IMR-90 (cell line): ENCODE data around the gene CDC34. TPM values are rescaled to one million over a fixed set of nuclear protein-coding genes. Genes with fewer than 3 reads are reported as not detected.

Experiments used
- ATAC-seq: fragments of 200-7000 bp; cut with Tn5 transposase; 2 replicates; pipeline ENCODE4 v1.9.1; 2020; ENCODE audit warnings: low read depth, mild to moderate bottlenecking, moderate library complexity
- BruUV-seq: library from RNA; stranded (reverse); fragments of 400-500 nt; replicated peaks from 2 replicates; lab custom pipeline; 2021; lab: Mats Ljungman, UMichigan
- CTCF ChIA-PET: fragments of 300-600 bp; formaldehyde crosslinking; extraction: SDS; loops from one replicate; lab custom pipeline; 2021; ENCODE audit warnings: antibody characterized with exemption; lab: Yijun Ruan, JAX
- POLR2A ChIA-PET: fragments of 300-600 bp; sonication (Branson Sonifier 250); formaldehyde crosslinking; loops from one replicate; lab custom pipeline; 2022; ENCODE audit warnings: antibody characterized with exemption; ENCODE audit not compliant: unreplicated experiment; lab: Charles Lee
- DNase-seq: peaks from one replicate; pipeline ENCODE4 v3.0.0; 2013
- H2AFZ ChIP-seq: replicated peaks from 2 replicates; pipeline ENCODE3; 2013; ENCODE audit warnings: low read length, mild to moderate bottlenecking; ENCODE audit not compliant: poor library complexity
- H2AK5ac ChIP-seq: 2 replicates; pipeline ENCODE4 v1.6.1; 2013; ENCODE audit warnings: low read depth, low read length, inconsistent platforms
- H2AK9ac ChIP-seq: replicated peaks from 2 replicates; pipeline ENCODE3; 2013; ENCODE audit warnings: mild to moderate bottlenecking, low read depth, low read length, moderate library complexity; ENCODE audit not compliant: poor library complexity
- H2BK120ac ChIP-seq: 2 replicates; pipeline ENCODE4 v1.6.1; 2013; ENCODE audit warnings: low read depth, low read length, inconsistent platforms
- H2BK15ac ChIP-seq: 3 replicates; pipeline ENCODE4 v1.6.1; 2013; ENCODE audit warnings: low read depth, low read length, inconsistent platforms
- H2BK20ac ChIP-seq: 2 replicates; pipeline ENCODE4 v1.6.1; 2013; ENCODE audit warnings: low read depth, mild to moderate bottlenecking, inconsistent platforms, low read length, moderate library complexity
- H2BK5ac ChIP-seq: 2 replicates; pipeline ENCODE4 v1.6.1; 2013; ENCODE audit warnings: mild to moderate bottlenecking, low read depth, low read length, inconsistent platforms; ENCODE audit not compliant: poor library complexity, severe bottlenecking
- H3K14ac ChIP-seq: replicated peaks from 2 replicates; pipeline ENCODE4 v1.6.1; 2013; ENCODE audit warnings: low read depth, low read length, inconsistent platforms
- H3K18ac ChIP-seq: 2 replicates; pipeline ENCODE4 v1.6.1; 2013; ENCODE audit warnings: low read depth, low read length, control low read depth
- H3K23ac ChIP-seq: 2 replicates; pipeline ENCODE4 v1.6.1; 2013; ENCODE audit warnings: low read depth, low read length, inconsistent platforms
- H3K27ac ChIP-seq: 2 replicates; pipeline ENCODE4 v1.5.1; 2013; ENCODE audit warnings: mild to moderate bottlenecking, control low read depth, low read length; ENCODE audit not compliant: insufficient read depth
- H3K27me3 ChIP-seq: 2 replicates; pipeline ENCODE4 v1.6.1; 2013; ENCODE audit warnings: low read length; ENCODE audit not compliant: control insufficient read depth, insufficient read depth
- H3K36me3 ChIP-seq: 2 replicates; pipeline ENCODE4 v1.6.1; 2013; ENCODE audit warnings: low read length, mixed read lengths; ENCODE audit not compliant: control insufficient read depth, insufficient read depth
- H3K4ac ChIP-seq: 2 replicates; pipeline ENCODE4 v1.6.1; 2013; ENCODE audit warnings: low read depth, low read length, inconsistent platforms
- H3K4me1 ChIP-seq: 2 replicates; pipeline ENCODE4 v1.6.1; 2013; ENCODE audit warnings: low read length, mixed read lengths; ENCODE audit not compliant: control insufficient read depth, insufficient read depth
- H3K4me2 ChIP-seq: 2 replicates; pipeline ENCODE4 v1.6.1; 2013; ENCODE audit warnings: low read depth, mild to moderate bottlenecking, control low read depth, low read length, moderate library complexity
- H3K4me3 ChIP-seq: 2 replicates; pipeline ENCODE4 v1.5.1; 2013; ENCODE audit warnings: low read depth, mild to moderate bottlenecking, control low read depth, low read length, moderate library complexity; ENCODE audit not compliant: insufficient read depth
- H3K56ac ChIP-seq: 2 replicates; pipeline ENCODE4 v1.6.1; 2013; ENCODE audit warnings: low read length, inconsistent platforms; ENCODE audit not compliant: insufficient read depth; ENCODE audit errors: extremely low read depth
- H3K79me1 ChIP-seq, 2 experiments: 2 replicates each; pipeline ENCODE4 v1.6.1; 2013; ENCODE audit warnings: low read length in 2 of 2, inconsistent platforms in 1 of 2, low read depth in 1 of 2
- H3K9ac ChIP-seq: 2 replicates; pipeline ENCODE4 v1.6.1; 2013; ENCODE audit warnings: low read depth, low read length, control low read depth
- H3K9me1 ChIP-seq: 2 replicates; pipeline ENCODE4 v1.6.1; 2013; ENCODE audit warnings: low read length, inconsistent platforms; ENCODE audit not compliant: insufficient read depth
- H3K9me3 ChIP-seq: 2 replicates; pipeline ENCODE4 v1.6.1; 2013; ENCODE audit warnings: low read length; ENCODE audit not compliant: control insufficient read depth, insufficient read depth
- H4K20me1 ChIP-seq: 2 replicates; pipeline ENCODE4 v1.6.1; 2013; ENCODE audit warnings: low read length, inconsistent platforms; ENCODE audit not compliant: insufficient read depth
- H4K5ac ChIP-seq: 2 replicates; pipeline ENCODE4 v1.6.1; 2013; ENCODE audit warnings: mild to moderate bottlenecking, low read depth, low read length, control low read depth
- H4K8ac ChIP-seq, 2 experiments: 2 replicates each; pipeline ENCODE4 v1.6.1; 2013; ENCODE audit warnings: low read depth in 2 of 2, low read length in 2 of 2, control low read depth in 1 of 2, inconsistent platforms in 1 of 2
- H4K91ac ChIP-seq: 2 replicates; pipeline ENCODE4 v1.6.1; 2013; ENCODE audit warnings: low read depth, low read length, inconsistent platforms; ENCODE audit not compliant: insufficient read depth
- BHLHE40 ChIP-seq: fragments of 150-350 bp; IDR thresholded peaks from 2 replicates; pipeline ENCODE4 v1.6.1; 2016; ENCODE audit warnings: mild to moderate bottlenecking, low read depth, low read length
- ELK1 ChIP-seq: fragments of 150-350 bp; IDR thresholded peaks from 2 replicates; pipeline ENCODE4 v1.6.1; 2016; ENCODE audit warnings: low read depth, mild to moderate bottlenecking, low read length, moderate library complexity, borderline replicate concordance
- MAFK ChIP-seq: IDR thresholded peaks from 2 replicates; pipeline ENCODE4 v1.6.1; 2012; ENCODE audit warnings: low read depth, low read length, improper control_type of control experiment
- MAZ ChIP-seq: IDR thresholded peaks from 2 replicates; pipeline ENCODE4 v1.6.1; 2012; ENCODE audit warnings: low read depth, mild to moderate bottlenecking, low read length, improper control_type of control experiment, moderate library complexity, borderline replicate concordance
- MXI1 ChIP-seq: IDR thresholded peaks from 2 replicates; pipeline ENCODE4 v1.6.1; 2012; ENCODE audit warnings: low read depth, mild to moderate bottlenecking, low read length, moderate library complexity, borderline replicate concordance
- POLR2A ChIP-seq: IDR thresholded peaks from 2 replicates; pipeline ENCODE4 v1.6.1; 2012; ENCODE audit warnings: mild to moderate bottlenecking, low read depth, low read length
- RCOR1 ChIP-seq: IDR thresholded peaks from 2 replicates; pipeline ENCODE4 v1.6.1; 2012; ENCODE audit warnings: mild to moderate bottlenecking, low read length, improper control_type of control experiment; ENCODE audit not compliant: insufficient replicate concordance
- RFX5 ChIP-seq: IDR thresholded peaks from 2 replicates; pipeline ENCODE4 v1.8.0; 2012; ENCODE audit warnings: low read depth, mild to moderate bottlenecking, low read length, moderate library complexity
- SMC3 ChIP-seq: fragments of 150-350 bp; IDR thresholded peaks from 2 replicates; pipeline ENCODE4 v1.6.1; 2016; ENCODE audit warnings: low read depth, mild to moderate bottlenecking, antibody characterized with exemption, low read length, moderate library complexity
- WGBS, 2 experiments: methylation state at CpG; one replicate each; pipeline versions ENCODE4 v1.1.5 to v1.1.7; 2013; ENCODE audit warnings: missing lambda C conversion rate in 2 of 2; ENCODE audit not compliant: insufficient read length in 1 of 2; ENCODE audit errors: extremely low coverage in 2 of 2; 5-methylcytosine and 5-hydroxymethylcytosine counted together
- dilution Hi-C: fragments of 300-500 bp; cut with HindIII; formaldehyde crosslinking; loops from one replicate; pipeline ENCODE4 v1.14.3; 2018; ENCODE audit warnings: low sequenced_read_pairs; ENCODE audit not compliant: unreplicated experiment
- in situ Hi-C: fragments of 300-500 bp; cut with MboI; formaldehyde crosslinking; loops from 3 replicates; pipeline ENCODE4 v1.14.3; 2019; ENCODE audit warnings: low sequenced_read_pairs, inconsistent platforms, mixed read lengths
- intact Hi-C: fragments of 100-400 bp; cut with micrococcal nuclease; formaldehyde crosslinking; loops from 2 replicates; pipeline ENCODE4 v1.10.0; 2022
- polyA plus RNA-seq, 3 experiments: library from polyadenylated mRNA; depleted of rRNA; stranded (reverse); fragments of >200 nt; gene quantifications; 2 replicates each; pipeline ENCODE4 v1.2.3, GENCODE V29; 2012; ENCODE audit warnings: low replicate concordance in 1 of 3
- total RNA-seq: library from RNA; depleted of rRNA; stranded (reverse); fragments of >200 nt; gene quantifications from 2 replicates; pipeline ENCODE4 v1.2.3, GENCODE V29; 2012

Gene CDC34
- total and polyA plus RNA-seq, 2 of the 4 experiments (the other 2 are of a cell fraction) = 35.7 to 68.9 TPM

GRCh38 chr19:540867-541637, 9.5 kb downstream of the CDC34 start:
- H2AK5ac ChIP-seq = no peak overlapping the region
- intact Hi-C loops = no loop called here

More at GRCh38 chr19:540867-541637, 9.5 kb downstream of the CDC34 start:
- ChIA-PET POLR2A (no interaction called here), CTCF (no interaction called here)
- no peak overlapping the region for H3K4me3 ChIP-seq
- BruUV-seq = no TSS peak
- H4K91ac ChIP-seq = no peak overlapping the region
- no peak overlapping the region for H2AFZ ChIP-seq
- no peak overlapping the region for H2BK120ac ChIP-seq
- DNase-seq (no peak), ATAC-seq (no peak)
- H3K56ac ChIP-seq = no peak overlapping the region
- no peak overlapping the region for H2BK5ac ChIP-seq
- no peak overlapping the region for H3K4ac ChIP-seq
- H3K9me1 ChIP-seq = peaks cover 8% of the 10 kb centered on the region
- H3K27me3 ChIP-seq = no peaks in the 10 kb centered on the region
- dilution Hi-C loops = no loop called here
- WGBS, 2 experiments = 94% methylated on average over 29 of the region's 51 CpGs; no CpG with 5 or more reads in 1 of the 2 experiments
- H3K4me2 ChIP-seq = no peak overlapping the region
- H4K5ac ChIP-seq = no peak overlapping the region
- no peaks in the 10 kb centered on the region for H3K9me3 ChIP-seq
- H3K18ac ChIP-seq = no peak overlapping the region
- H3K9ac ChIP-seq = no peak overlapping the region
- no peak overlapping the region for H3K23ac ChIP-seq
- no peak overlapping the region for H2BK20ac ChIP-seq
- no peak overlapping the region for H2AK9ac ChIP-seq
- H3K79me1 ChIP-seq = peaks cover 9 to 16% of the 10 kb centered on the region in 2 experiments; a peak in 3 of 4 replicates
- no peak overlapping the region for H2BK15ac ChIP-seq
- H3K27ac ChIP-seq = no peak overlapping the region
- peaks cover 23% of the 10 kb centered on the region for H4K20me1 ChIP-seq
- no peaks in the 10 kb centered on the region for H3K4me1 ChIP-seq
- in situ Hi-C loops = no loop called here
- H3K14ac ChIP-seq = no peak overlapping the region
- H3K36me3 ChIP-seq = peaks cover 51% of the 10 kb centered on the region
- H4K8ac ChIP-seq = no peak overlapping the region
- no peak for TF ChIP-seq RCOR1
- no peak for TF ChIP-seq MAFK
- TF ChIP-seq MAZ = no peak
- TF ChIP-seq RFX5 = no peak
- TF ChIP-seq SMC3 = no peak
- no peak for TF ChIP-seq POLR2A
- no peak for TF ChIP-seq ELK1
- TF ChIP-seq BHLHE40 = no peak
- TF ChIP-seq MXI1 = no peak
